WTC11 (cell line): Measurements from ENCODE around the gene KIF3B. TPM values are rescaled to one million over a fixed set of nuclear protein-coding genes. Genes with fewer than 3 reads are reported as not detected.

Source experiments
- ATAC-seq: fragments of 200-7000 bp; cut with Tn5 transposase; 2 replicates; pipeline ENCODE4 v1.10.0; 2021; ENCODE audit warnings: mild to moderate bottlenecking, moderate library complexity
- CTCF ChIA-PET: fragments of 300-600 bp; sonication (Branson Sonifier 250); formaldehyde crosslinking; loops from one replicate; lab custom pipeline; 2021; ENCODE audit warnings: antibody characterized with exemption; lab: Charles Lee
- POLR2A ChIA-PET: fragments of 350-600 bp; sonication (Branson Sonifier 250); formaldehyde crosslinking; loops from one replicate; lab custom pipeline; 2021; ENCODE audit warnings: antibody characterized with exemption; lab: Charles Lee
- DNase-seq: peaks from one replicate; pipeline ENCODE4 v3.0.0; 2021; ENCODE audit warnings: low spot score
- H3K27ac Mint-ChIP-seq: 2 replicates; pipeline ENCODE4 v1.8.0; 2021; ENCODE audit warnings: mixed read lengths
- H3K27me3 Mint-ChIP-seq: 2 replicates; pipeline ENCODE4 v1.8.0; 2021; ENCODE audit warnings: low read depth, mild to moderate bottlenecking, moderate library complexity, mixed read lengths
- H3K36me3 Mint-ChIP-seq: 2 replicates; pipeline ENCODE4 v1.8.0; 2021; ENCODE audit warnings: mixed read lengths
- H3K4me1 Mint-ChIP-seq: 2 replicates; pipeline ENCODE4 v1.8.0; 2022; ENCODE audit warnings: mixed read lengths
- H3K4me3 Mint-ChIP-seq: 2 replicates; pipeline ENCODE4 v1.8.0; 2021; ENCODE audit warnings: mild to moderate bottlenecking, moderate library complexity, mixed read lengths
- H3K9me3 Mint-ChIP-seq: 2 replicates; pipeline ENCODE4 v1.8.0; 2021; ENCODE audit warnings: mixed read lengths
- ATF3 ChIP-seq: sonication (generic); formaldehyde crosslinking; conservative IDR thresholded peaks from 2 replicates; pipeline ENCODE4 v1.8.1; 2022; ENCODE audit warnings: mild to moderate bottlenecking, missing genetic modification reagents
- CTCF ChIP-seq: fragments of 200-600 bp; IDR thresholded peaks from 2 replicates; pipeline ENCODE4 v1.8.0; 2022; ENCODE audit warnings: antibody characterized with exemption
- ERG ChIP-seq: fragments of 250-450 bp; sonication (Bioruptor Pico); IDR thresholded peaks from 2 replicates; pipeline ENCODE4 v1.8.0; 2021; ENCODE audit warnings: mild to moderate bottlenecking
- FOXJ3 ChIP-seq: sonication (generic); formaldehyde crosslinking; IDR thresholded peaks from 2 replicates; pipeline ENCODE4 v1.9.0; 2021; ENCODE audit warnings: missing genetic modification reagents, mild to moderate bottlenecking, borderline replicate concordance
- FOXP1 ChIP-seq: sonication (generic); formaldehyde crosslinking; IDR thresholded peaks from 2 replicates; pipeline ENCODE4 v1.8.0; 2022; ENCODE audit warnings: missing genetic modification reagents, mild to moderate bottlenecking, moderate library complexity, borderline replicate concordance
- GRHL2 ChIP-seq: fragments of 250-450 bp; sonication (Bioruptor Pico); IDR thresholded peaks from 2 replicates; pipeline ENCODE4 v1.8.0; 2022; ENCODE audit warnings: mild to moderate bottlenecking, moderate library complexity; ENCODE audit not compliant: insufficient replicate concordance, severe bottlenecking
- HMGXB4 ChIP-seq: sonication (generic); formaldehyde crosslinking; IDR thresholded peaks from 2 replicates; pipeline ENCODE4 v1.8.1; 2023; ENCODE audit warnings: mild to moderate bottlenecking, moderate library complexity, missing genetic modification reagents
- IRF2 ChIP-seq: sonication (generic); formaldehyde crosslinking; IDR thresholded peaks from 2 replicates; pipeline ENCODE4 v1.8.0; 2022; ENCODE audit warnings: low read depth, missing genetic modification reagents, borderline replicate concordance
- JUN ChIP-seq: sonication (generic); formaldehyde crosslinking; IDR thresholded peaks from 2 replicates; pipeline ENCODE4 v1.8.0; 2023; ENCODE audit warnings: mild to moderate bottlenecking, missing genetic modification reagents
- MXD4 ChIP-seq: fragments of 250-450 bp; sonication (Bioruptor Pico); IDR thresholded peaks from 2 replicates; pipeline ENCODE4 v1.8.0; 2021; ENCODE audit warnings: mild to moderate bottlenecking, moderate library complexity, borderline replicate concordance
- NR1H2 ChIP-seq: sonication (generic); formaldehyde crosslinking; IDR thresholded peaks from 2 replicates; pipeline ENCODE4 v1.9.0; 2021; ENCODE audit warnings: mild to moderate bottlenecking, moderate library complexity, missing genetic modification reagents
- PRDM15 ChIP-seq: sonication (generic); formaldehyde crosslinking; IDR thresholded peaks from 2 replicates; pipeline ENCODE4 v1.8.0; 2022; ENCODE audit warnings: missing genetic modification reagents
- SOX15 ChIP-seq: fragments of 250-450 bp; sonication (Bioruptor Pico); IDR thresholded peaks from 2 replicates; pipeline ENCODE4 v1.9.0; 2021; ENCODE audit warnings: mild to moderate bottlenecking
- TEAD1 ChIP-seq: sonication (generic); formaldehyde crosslinking; IDR thresholded peaks from 2 replicates; pipeline ENCODE4 v1.8.0; 2022; ENCODE audit warnings: mild to moderate bottlenecking, missing genetic modification reagents
- ZNF416 ChIP-seq: fragments of 250-450 bp; sonication (Bioruptor Pico); IDR thresholded peaks from 2 replicates; pipeline ENCODE4 v1.9.0; 2021; ENCODE audit warnings: mild to moderate bottlenecking, inconsistent platforms
- ZSCAN18 ChIP-seq: fragments of 250-450 bp; sonication (Bioruptor Pico); IDR thresholded peaks from 2 replicates; pipeline ENCODE4 v2.1.2; 2022; ENCODE audit warnings: mild to moderate bottlenecking, moderate library complexity
- total RNA-seq: library from RNA; stranded (reverse); gene quantifications from 3 replicates; pipeline ENCODE4 v1.2.3, GENCODE V29; 2021

KIF3B gene
- total RNA-seq, 1 experiment from 2014 or later: 21.5 TPM

GRCh38 chr20:32296819-32297420 is 19.5 kb downstream of the KIF3B start (continued):
- TF ChIP-seq ZSCAN18 (CRISPR knock-in tag) (no peak), GRHL2 (CRISPR knock-in tag) (no peak), ZNF416 (CRISPR knock-in tag) (no peak), HMGXB4 (CRISPR knock-in tag) (no peak), ERG (CRISPR knock-in tag) (no peak), ATF3 (CRISPR knock-in tag) (no peak)

- H3K27me3 Mint-ChIP-seq: no peaks in the 10 kb centered on the region
- no peaks in the 10 kb centered on the region for H3K9me3 Mint-ChIP-seq
- H3K27ac Mint-ChIP-seq: no peak overlapping the region
- H3K4me3 Mint-ChIP-seq: no peak overlapping the region
- no peak for ATAC-seq
- TF ChIP-seq SOX15 (no peak), TEAD1 (no peak), PRDM15 (CRISPR knock-in tag) (no peak), CTCF (no peak), JUN (CRISPR knock-in tag) (no peak), MXD4 (no peak), FOXJ3 (no peak), GRHL2 (CRISPR knock-in tag) (no peak), IRF2 (CRISPR knock-in tag) (no peak), NR1H2 (no peak), FOXP1 (CRISPR knock-in tag) (no peak)
- H3K4me1 Mint-ChIP-seq: no peaks in the 10 kb centered on the region
- POLR2A ChIA-PET: no interaction called here
- H3K36me3 Mint-ChIP-seq: no peaks in the 10 kb centered on the region
- CTCF ChIA-PET: no interaction called here
- DNase-seq: no peak
Measured at GRCh38 chr20:32297439-32297838, 20.0 kb downstream of the KIF3B start.
